B cell (primary cell): ENCODE results near the gene PASD1.

Experiments
- EZH2 ChIP-seq: IDR thresholded peaks from 2 replicates; pipeline ENCODE4 v1.6.1; 2012; ENCODE audit warnings: borderline replicate concordance, low read depth, mild to moderate bottlenecking, moderate library complexity, low read length; ENCODE audit not compliant: insufficient read depth, poor library complexity, severe bottlenecking
- TF ChIP-seq, protein P1 (sequence below): fragments of 200-600 bp; IDR thresholded peaks from one replicate; pipeline ENCODE4 v1.8.0; 2022; ENCODE audit warnings: antibody characterized with exemption, mild to moderate bottlenecking

DNA sequence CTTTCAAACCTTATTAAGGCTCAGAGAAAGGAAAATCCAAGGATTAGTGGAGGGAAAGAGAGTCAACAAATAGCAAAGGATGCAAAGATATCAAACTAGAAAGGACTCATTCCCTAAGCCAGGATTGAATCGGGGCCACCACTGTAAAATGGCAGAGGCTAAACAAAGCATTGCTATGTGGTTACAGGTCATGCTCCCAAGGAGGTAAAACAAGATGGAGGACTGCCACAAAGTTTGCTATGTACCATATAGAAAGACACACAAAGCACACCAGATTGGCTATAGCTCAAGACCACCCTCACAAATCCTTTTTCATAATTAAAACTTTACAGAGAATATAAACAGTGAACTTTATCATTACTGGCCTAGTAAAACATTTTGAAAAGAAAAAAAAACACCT, 25.9 kb upstream of the PASD1 start:
- TF ChIP-seq, protein P1, sequence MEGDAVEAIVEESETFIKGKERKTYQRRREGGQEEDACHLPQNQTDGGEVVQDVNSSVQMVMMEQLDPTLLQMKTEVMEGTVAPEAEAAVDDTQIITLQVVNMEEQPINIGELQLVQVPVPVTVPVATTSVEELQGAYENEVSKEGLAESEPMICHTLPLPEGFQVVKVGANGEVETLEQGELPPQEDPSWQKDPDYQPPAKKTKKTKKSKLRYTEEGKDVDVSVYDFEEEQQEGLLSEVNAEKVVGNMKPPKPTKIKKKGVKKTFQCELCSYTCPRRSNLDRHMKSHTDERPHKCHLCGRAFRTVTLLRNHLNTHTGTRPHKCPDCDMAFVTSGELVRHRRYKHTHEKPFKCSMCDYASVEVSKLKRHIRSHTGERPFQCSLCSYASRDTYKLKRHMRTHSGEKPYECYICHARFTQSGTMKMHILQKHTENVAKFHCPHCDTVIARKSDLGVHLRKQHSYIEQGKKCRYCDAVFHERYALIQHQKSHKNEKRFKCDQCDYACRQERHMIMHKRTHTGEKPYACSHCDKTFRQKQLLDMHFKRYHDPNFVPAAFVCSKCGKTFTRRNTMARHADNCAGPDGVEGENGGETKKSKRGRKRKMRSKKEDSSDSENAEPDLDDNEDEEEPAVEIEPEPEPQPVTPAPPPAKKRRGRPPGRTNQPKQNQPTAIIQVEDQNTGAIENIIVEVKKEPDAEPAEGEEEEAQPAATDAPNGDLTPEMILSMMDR = no peak
- no peak for TF ChIP-seq EZH2
